PC-9 (cell line): Measurements from ENCODE around the gene PAPOLG.

Experiments used
- EZH2 ChIP-seq: fragments of 200-600 bp; sonication (generic); IDR thresholded peaks from 2 replicates; pipeline ENCODE4 v1.8.0; 2017; ENCODE audit warnings: antibody characterized with exemption, low read depth
- TF ChIP-seq, protein P1 (sequence below): fragments of 200-600 bp; sonication (generic); conservative IDR thresholded peaks from 2 replicates; pipeline ENCODE4 v1.6.1; 2017; ENCODE audit warnings: mixed run types, antibody characterized with exemption, mild to moderate bottlenecking, moderate library complexity

DNA sequence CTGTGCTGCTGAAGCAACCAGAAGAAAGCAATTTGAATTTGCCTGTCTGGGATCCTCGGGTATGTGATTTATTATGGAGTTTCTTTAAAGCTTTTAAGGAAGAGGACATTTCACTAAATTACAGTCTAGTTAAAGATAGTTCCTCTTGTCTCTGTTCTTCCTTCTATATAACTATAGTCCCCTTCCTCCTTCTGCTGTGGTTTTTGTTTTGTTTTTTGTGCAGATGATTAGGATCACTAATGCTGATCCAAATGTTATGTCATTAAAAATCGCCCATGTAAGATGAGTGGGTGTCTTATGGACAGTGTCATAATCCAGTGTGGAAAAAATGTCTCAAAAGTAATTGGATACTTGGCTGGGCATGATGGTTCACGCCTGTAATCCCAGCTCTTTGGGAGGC, 24.7 kb downstream of the PAPOLG start:
- TF ChIP-seq, protein P1, sequence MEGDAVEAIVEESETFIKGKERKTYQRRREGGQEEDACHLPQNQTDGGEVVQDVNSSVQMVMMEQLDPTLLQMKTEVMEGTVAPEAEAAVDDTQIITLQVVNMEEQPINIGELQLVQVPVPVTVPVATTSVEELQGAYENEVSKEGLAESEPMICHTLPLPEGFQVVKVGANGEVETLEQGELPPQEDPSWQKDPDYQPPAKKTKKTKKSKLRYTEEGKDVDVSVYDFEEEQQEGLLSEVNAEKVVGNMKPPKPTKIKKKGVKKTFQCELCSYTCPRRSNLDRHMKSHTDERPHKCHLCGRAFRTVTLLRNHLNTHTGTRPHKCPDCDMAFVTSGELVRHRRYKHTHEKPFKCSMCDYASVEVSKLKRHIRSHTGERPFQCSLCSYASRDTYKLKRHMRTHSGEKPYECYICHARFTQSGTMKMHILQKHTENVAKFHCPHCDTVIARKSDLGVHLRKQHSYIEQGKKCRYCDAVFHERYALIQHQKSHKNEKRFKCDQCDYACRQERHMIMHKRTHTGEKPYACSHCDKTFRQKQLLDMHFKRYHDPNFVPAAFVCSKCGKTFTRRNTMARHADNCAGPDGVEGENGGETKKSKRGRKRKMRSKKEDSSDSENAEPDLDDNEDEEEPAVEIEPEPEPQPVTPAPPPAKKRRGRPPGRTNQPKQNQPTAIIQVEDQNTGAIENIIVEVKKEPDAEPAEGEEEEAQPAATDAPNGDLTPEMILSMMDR, result no peak
- no peak for TF ChIP-seq EZH2
